Lung (tissue), 12 donors: ENCODE results near the gene GSC2. TPM values are rescaled to one million over a fixed set of nuclear protein-coding genes. Genes with fewer than 3 reads are reported as not detected.

Experiments
- ATAC-seq: fragments of 200-7000 bp; cut with Tn5 transposase; one replicate; pipeline ENCODE4 v1.9.1; 2020; ENCODE audit warnings: moderate number of reproducible peaks; ENCODE audit not compliant: insufficient read depth, low FRiP score
- DNase-seq, 3 donors: peaks; one replicate each; pipeline ENCODE4 v3.0.0-alpha.2; 2013 to 2017
- H3K27ac ChIP-seq, 2 donors: one replicate each; pipeline ENCODE4 v1.5.1; 2013; ENCODE audit warnings: mild to moderate bottlenecking in 2 of 2, moderate library complexity in 2 of 2, control low read depth in 1 of 2, inconsistent platforms in 1 of 2, low read depth in 1 of 2, low read length in 1 of 2
- H3K27me3 ChIP-seq, 3 donors: one replicate each; pipeline ENCODE4 v1.5.1; 2013; ENCODE audit warnings: low read length in 2 of 3; ENCODE audit not compliant: control insufficient read depth in 3 of 3, insufficient read depth in 3 of 3
- H3K36me3 ChIP-seq, 4 donors: one replicate each; pipeline ENCODE4 v1.5.1; 2013; ENCODE audit warnings: low read length in 4 of 4, mild to moderate bottlenecking in 1 of 4, moderate library complexity in 1 of 4; ENCODE audit not compliant: control insufficient read depth in 4 of 4, insufficient read depth in 4 of 4
- H3K4me1 ChIP-seq, 5 donors: one replicate each; pipeline ENCODE4 v1.5.1; 2013; ENCODE audit warnings: low read length in 5 of 5, mild to moderate bottlenecking in 2 of 5, moderate library complexity in 1 of 5; ENCODE audit not compliant: control insufficient read depth in 5 of 5, insufficient read depth in 5 of 5
- H3K4me3 ChIP-seq: one replicate; pipeline ENCODE4 v1.5.1; 2013; ENCODE audit warnings: mild to moderate bottlenecking, control low read depth, moderate library complexity
- H3K9ac ChIP-seq, 2 donors: one replicate each; pipeline ENCODE4 v1.5.1; 2013; ENCODE audit warnings: low read length in 2 of 2, control low read depth in 1 of 2; ENCODE audit not compliant: insufficient read depth in 1 of 2
- H3K9me3 ChIP-seq, 4 donors: one replicate each; pipeline ENCODE4 v1.5.1; 2013; ENCODE audit warnings: low read length in 3 of 4, mild to moderate bottlenecking in 1 of 4, moderate library complexity in 1 of 4; ENCODE audit not compliant: control insufficient read depth in 4 of 4, insufficient read depth in 3 of 4
- WGBS, 2 donors: extraction: QIAGEN DNeasy Blood & Tissue Kit; methylation state at CpG; one replicate each; pipeline ENCODE4 v1.1.7; 2013; 5-methylcytosine and 5-hydroxymethylcytosine counted together
- polyA plus RNA-seq, 2 donors: library from polyadenylated mRNA; stranded (reverse); fragments of 200-250 nt; gene quantifications; one replicate each; pipeline ENCODE4 v1.2.1, GENCODE V29; 2013
- total RNA-seq, 2 donors: library from RNA; depleted of rRNA in 1 of 2; stranded (reverse); fragments of >200 nt in 1 of 2; gene quantifications; one replicate each; pipeline ENCODE4 v1.2.1, GENCODE V29; 2014 to 2021
- TF ChIP-seq, protein P1 (sequence below): IDR thresholded peaks from 2 replicates; pipeline ENCODE4 v1.5.1; 2012; ENCODE audit warnings: mild to moderate bottlenecking; ENCODE audit errors: control extremely low read depth, extremely low read depth
- donor health status: control.
- donor health status: control.
- donor health status: Bipolar disorder and iron deficiency.
- donor health status: healthy.
- donor health status: DM: yes; HTN: yes; CAD: no.

GSC2 gene
- total and polyA plus RNA-seq, 4 donors = not detected

DNA sequence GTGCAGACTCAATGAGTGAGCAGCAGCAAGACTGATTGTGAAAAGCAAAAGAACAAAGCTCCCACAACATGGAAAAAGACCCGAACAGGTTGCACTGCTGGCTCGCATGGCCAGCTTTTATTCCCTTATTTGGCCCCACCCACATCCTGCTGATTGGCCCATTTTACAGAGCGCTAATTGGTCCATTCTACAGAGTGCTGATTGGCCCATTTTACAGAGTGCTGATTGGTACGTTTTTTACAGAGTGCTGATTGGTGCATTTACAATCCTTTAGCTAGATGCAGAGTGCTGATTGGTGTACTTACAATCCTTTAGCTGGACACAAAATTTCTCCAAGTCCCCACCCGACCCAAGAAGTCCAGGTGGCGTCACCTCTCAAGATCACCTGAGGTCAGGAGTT, 43.8 kb upstream of the GSC2 start:
- H3K36me3 ChIP-seq = peaks cover 0 to 4% (median 0%) of the 10 kb centered on the region in 4 donors
- whole genome bisulfite sequencing, 2 donors = 94 to 98% methylated on average over 6 of the region's 6 CpGs
- TF ChIP-seq, protein P1, sequence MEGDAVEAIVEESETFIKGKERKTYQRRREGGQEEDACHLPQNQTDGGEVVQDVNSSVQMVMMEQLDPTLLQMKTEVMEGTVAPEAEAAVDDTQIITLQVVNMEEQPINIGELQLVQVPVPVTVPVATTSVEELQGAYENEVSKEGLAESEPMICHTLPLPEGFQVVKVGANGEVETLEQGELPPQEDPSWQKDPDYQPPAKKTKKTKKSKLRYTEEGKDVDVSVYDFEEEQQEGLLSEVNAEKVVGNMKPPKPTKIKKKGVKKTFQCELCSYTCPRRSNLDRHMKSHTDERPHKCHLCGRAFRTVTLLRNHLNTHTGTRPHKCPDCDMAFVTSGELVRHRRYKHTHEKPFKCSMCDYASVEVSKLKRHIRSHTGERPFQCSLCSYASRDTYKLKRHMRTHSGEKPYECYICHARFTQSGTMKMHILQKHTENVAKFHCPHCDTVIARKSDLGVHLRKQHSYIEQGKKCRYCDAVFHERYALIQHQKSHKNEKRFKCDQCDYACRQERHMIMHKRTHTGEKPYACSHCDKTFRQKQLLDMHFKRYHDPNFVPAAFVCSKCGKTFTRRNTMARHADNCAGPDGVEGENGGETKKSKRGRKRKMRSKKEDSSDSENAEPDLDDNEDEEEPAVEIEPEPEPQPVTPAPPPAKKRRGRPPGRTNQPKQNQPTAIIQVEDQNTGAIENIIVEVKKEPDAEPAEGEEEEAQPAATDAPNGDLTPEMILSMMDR = no peak
- H3K27ac ChIP-seq = no peak overlapping the region
- DNase-seq (no peak), ATAC-seq (no peak)
- H3K4me1 ChIP-seq = no peaks in the 10 kb centered on the region
- H3K9me3 ChIP-seq = no peaks in the 10 kb centered on the region
- no peak overlapping the region for H3K9ac ChIP-seq
- no peaks in the 10 kb centered on the region for H3K27me3 ChIP-seq
- no peak overlapping the region for H3K4me3 ChIP-seq

DNA sequence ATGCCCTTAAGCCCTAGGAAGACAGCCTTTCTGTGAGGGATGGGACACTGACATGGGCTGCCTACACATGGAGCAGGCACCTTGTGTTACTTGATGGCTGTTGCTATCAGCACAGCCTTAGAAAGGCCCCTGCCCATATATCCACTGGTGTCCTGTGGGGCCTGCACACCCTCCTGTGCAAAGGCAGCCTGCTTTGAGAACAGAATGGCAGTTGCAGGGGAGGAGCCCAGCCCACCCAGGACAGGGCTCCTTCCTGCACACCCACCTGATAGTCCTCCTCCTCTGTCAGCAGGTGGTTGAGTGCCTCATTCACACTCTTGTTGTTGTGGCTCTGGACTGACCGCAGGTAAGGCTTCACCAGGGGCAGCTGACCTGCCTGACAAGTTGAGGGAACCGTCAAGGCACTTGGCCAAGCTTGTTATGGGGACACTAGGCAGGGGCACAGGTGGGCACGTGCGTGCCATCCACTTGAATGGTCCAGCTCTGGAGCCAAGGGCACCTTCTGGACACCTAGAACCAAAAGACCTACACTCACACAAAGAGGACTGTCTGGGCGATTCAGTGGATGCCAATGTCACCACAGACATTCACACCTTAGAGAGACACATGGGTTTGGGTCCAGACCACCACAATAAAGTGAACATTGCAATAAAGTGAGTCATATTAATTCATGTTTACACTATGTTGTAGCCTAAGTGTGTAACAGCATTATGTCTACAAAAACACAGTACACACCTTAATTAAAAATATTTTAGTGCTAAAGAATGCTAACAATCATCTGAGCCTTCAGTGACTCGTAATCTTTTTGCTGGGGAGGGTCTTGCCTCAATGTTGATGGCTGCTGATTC, 37.8 kb upstream of the GSC2 start:
- no peak overlapping the region for H3K27ac ChIP-seq
- H3K4me3 ChIP-seq = no peak overlapping the region
- H3K27me3 ChIP-seq = no peaks in the 10 kb centered on the region
- no peak for ATAC-seq
- peaks cover 0 to 3% (median 0%) of the 10 kb centered on the region in 5 donors for H3K4me1 ChIP-seq
- TF ChIP-seq, protein P1 = no peak
- no peaks in the 10 kb centered on the region for H3K9me3 ChIP-seq
- H3K9ac ChIP-seq = no peak overlapping the region
- no peak for DNase-seq
- no peaks in the 10 kb centered on the region for H3K36me3 ChIP-seq
- 85 to 93% methylated on average over 6 of the region's 6 CpGs for WGBS, 2 donors

DNA sequence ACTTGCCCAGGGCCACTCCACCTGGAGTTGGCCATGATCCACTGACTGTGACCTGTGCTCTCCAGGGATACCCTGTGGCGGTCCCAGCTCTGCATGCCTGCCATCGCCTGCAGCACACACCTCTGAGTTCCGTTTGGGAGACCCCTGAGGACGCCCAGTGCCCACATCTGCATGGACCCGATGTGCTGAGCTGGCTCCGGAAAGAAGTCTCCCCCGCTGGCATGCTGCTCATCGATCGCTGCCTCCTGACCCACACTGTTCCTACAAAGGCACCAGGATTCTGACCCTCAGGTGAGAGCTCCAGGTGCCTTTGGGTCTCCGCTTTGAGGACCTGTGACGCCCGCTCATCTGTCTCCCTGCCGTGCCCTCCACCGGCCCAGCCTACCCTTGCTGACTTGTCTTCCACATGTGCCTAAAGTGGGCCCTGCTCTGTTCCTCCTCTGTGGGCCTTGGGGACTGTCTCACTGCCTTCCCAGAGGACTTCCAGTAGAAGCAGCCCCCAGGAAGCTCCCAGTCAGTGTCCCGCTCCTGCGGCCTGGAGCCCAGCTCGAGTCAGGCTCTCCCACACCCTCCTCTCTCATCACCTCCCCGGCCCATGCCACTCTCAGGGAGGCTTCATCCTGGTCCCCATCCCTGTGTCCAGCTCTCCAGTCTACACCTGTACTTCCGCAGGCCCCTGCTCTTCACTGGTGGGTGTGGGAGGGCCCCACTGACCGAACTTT, 34.3 kb upstream of the GSC2 start:
- WGBS, 2 donors = 91 to 93% methylated on average over 20 of the region's 20 CpGs
- H3K36me3 ChIP-seq = no peaks in the 10 kb centered on the region
- H3K4me3 ChIP-seq = no peak overlapping the region
- peaks cover 0 to 6% (median 0%) of the 10 kb centered on the region in 5 donors for H3K4me1 ChIP-seq
- no peak overlapping the region for H3K9ac ChIP-seq
- TF ChIP-seq, protein P1 = no peak
- no peak for DNase-seq
- no peaks in the 10 kb centered on the region for H3K9me3 ChIP-seq
- ATAC-seq = no peak
- no peaks in the 10 kb centered on the region for H3K27me3 ChIP-seq
- H3K27ac ChIP-seq = no peak overlapping the region
